ENCODE measurements around the gene PHACTR1.

DNA sequence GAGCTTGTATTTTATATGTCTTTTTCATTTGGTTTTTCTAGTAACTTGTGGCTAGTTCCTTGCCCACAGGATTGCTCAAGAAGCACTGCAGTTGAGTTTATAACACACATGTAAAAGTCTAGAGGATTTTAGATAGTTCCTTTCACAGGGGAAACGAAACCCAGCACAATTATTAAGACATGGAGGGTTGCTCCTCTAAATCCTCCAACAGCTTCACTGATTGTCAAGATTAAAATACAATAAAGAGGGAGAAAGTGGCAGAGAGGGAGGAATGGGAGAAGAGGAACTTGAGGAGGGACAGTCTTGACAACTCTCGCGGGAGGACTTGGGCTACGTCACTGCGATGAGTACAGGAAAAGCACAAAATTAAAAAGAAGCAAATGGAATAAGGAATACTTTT lies 621.5 kb downstream of the PHACTR1 start:
- TF ChIP-seq ZNF384 (IDR thresholded peaks at IDR 0.05) = no peak
- no peak for TF ChIP-seq SP1 (IDR thresholded peaks at IDR 0.05)
- no peak for TF ChIP-seq FOXA1 (IDR thresholded peaks at IDR 0.05)
- no peak for TF ChIP-seq TARDBP (IDR thresholded peaks at IDR 0.05)
- no peak for TF ChIP-seq SUZ12 (IDR thresholded peaks at IDR 0.05)
- TF ChIP-seq LEF1 (IDR thresholded peaks at IDR 0.05; ENCODE audit: borderline replicate concordance) = no peak
- no peak for TF ChIP-seq ELF4 (IDR thresholded peaks at IDR 0.05)
- no peak for TF ChIP-seq FOXK2 (IDR thresholded peaks at IDR 0.05)
- TF ChIP-seq BHLHE40 (IDR thresholded peaks at IDR 0.05; ENCODE audit: borderline replicate concordance) = no peak
- TF ChIP-seq PKNOX1 (IDR thresholded peaks at IDR 0.05) = no peak
- TF ChIP-seq FOXM1 (IDR thresholded peaks at IDR 0.05; ENCODE audit: borderline replicate concordance) = no peak
- no peak for TF ChIP-seq HDGF (IDR thresholded peaks at IDR 0.05; ENCODE audit: borderline replicate concordance)
- no peak for TF ChIP-seq NFRKB (IDR thresholded peaks at IDR 0.05)
